GM21528 (cell line): Measurements from ENCODE around the gene TEX54.
A peak's percentile ranks its signal among the peaks of the same experiment; 100 is the strongest.
"Not testable (repeated sequence)": the region's sequence is repeated elsewhere in the genome, so short reads cannot be mapped to it uniquely, and the experiment has no call there.

Experiments
- ATAC-seq: cut with Tn5 transposase; IDR thresholded peaks from one replicate; pipeline ENCODE4 v1.9.1; 2021; ENCODE audit warnings: mild to moderate bottlenecking, moderate library complexity; ENCODE audit not compliant: unreplicated experiment, low FRiP score

TEX54 gene

GRCh38 chr11:62835336-62835735 is 2.7 kb upstream of the TEX54 start:
- no peak for ATAC-seq

DNA sequence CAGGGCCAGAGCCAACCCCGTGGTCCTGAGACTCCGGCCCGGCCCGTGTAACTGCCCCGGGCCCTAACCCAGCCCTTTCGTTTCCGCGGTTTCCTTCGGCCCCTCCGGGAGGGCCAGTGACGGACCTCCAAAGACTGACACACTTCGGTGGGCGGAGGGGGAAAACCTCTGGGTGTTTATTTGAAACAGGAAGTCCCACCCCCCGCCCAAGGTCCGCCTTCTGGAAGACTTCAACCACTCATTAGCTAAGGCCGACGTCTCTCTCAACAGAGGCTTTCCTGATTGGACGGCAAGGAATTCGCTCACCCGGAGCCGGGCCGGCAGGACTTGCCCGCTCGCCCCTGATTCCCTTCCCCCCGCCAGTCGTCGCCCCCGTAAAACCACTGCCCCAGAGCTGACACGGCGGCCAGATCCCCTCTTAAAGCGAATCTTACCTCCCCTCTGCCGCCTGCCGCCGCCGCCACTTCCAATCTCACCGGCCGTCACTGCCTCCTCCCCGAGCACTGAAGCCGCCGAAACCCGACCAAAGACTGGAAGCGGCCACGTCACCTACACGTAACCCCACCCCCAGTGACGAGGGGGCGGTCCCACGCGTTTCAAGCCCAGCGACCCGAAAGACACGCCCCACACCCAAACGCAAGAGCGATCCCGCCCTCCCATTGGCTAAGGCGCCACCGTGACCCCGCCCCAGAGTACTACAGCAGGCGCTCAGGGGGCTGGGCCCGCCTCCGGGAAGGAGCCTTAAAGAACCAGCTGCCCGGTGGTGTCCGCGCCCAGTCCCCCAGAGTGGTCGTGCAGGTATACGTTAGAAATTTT is 913 bp downstream of the TEX54 start, which contains the start of gene STX5:
Gene STX5, minus strand, starts transcription at position 532 of the 816 bp plus-strand sequence. CDS start 808 bp downstream, outside the sequence.
- peak; percentile 78 for ATAC-seq

GRCh38 chr11:62830904-62831519 is 1.6 kb downstream of the TEX54 start:
- no peak for ATAC-seq

DNA sequence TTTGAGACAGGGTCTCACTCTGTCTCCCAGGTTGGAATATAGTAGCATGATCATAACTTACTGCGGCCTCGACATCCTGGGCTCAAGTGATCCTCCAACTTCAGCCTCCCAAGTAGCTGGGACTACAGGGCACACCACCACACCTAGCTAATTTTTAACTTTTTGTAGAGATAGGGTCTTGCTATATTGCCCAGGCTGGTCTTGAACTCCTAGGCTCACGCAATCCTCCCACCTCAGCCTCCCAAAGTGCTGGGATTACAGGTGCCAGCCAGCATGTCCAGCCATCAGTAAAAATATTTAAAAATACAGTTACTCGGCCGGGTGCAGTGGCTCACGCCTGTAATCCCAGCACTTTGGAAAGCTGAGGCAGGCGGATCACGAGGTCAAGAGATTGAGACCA is 4.5 kb downstream of the TEX54 start:
- not testable (repeated sequence) for ATAC-seq

GRCh38 chr11:62823677-62824076 is 9.0 kb downstream of the TEX54 start:
- ATAC-seq = no peak

DNA sequence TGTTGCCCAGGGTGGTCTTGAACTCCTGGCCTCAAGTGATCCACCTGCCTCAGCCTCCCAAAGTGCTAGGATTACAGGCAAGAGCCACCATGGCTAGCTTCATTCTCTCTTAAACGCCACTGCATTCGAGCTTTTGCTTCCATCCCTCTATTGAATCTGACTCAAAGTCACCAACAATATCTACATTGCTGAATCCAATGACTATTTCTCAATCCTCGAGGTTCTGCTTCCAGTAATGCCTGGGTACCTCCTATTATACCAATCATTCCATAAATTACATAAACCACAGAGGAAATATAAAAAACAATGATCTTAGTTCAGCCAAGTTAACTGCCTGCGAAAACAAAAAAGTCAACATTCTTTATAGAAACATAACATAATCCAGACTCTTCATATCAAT is 15.5 kb downstream of the TEX54 start:
- no peak for ATAC-seq

DNA sequence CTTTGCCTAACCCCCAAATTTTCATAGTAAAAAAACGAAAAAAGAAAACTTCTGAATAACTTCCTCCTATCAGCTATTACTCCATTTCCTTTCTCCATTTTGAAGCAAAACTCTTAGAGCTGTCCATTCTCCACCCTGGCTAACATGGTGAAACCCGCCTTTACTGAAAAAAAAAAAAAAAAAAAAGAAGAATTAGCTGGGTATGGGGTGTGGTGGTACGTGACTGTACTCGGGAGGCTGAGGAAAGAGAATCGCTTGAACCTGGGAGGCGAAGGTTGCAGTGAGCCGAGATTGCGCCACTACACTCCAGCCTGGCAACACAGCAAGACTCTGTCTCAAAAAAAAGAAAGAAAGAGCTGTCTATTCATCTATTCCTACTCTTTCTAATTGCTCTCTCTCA is 16.1 kb downstream of the TEX54 start:
- ATAC-seq = no peak

DNA sequence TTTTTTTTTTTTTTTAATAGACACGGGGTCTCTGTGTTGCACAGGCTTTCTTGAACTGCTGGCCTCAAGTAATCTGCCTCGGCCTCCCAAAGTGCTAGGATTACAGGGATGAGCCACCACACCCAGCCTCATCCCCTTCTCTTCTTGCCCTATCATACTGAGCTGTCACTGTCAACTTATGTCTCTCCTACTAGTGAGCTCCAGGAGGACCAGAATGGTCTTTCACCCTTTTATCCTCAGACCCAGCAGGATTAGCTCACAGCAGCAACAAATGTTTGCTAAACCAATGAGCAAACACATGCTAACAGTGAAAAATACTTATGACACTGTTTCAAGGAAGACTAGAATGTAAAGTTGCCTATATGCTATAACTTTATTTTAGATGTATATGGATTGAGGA is 21.0 kb downstream of the TEX54 start:
- ATAC-seq = no peak

- ATAC-seq = no peak
These were observed 21.9 kb downstream of the TEX54 start for GRCh38 chr11:62810748-62811147.

DNA sequence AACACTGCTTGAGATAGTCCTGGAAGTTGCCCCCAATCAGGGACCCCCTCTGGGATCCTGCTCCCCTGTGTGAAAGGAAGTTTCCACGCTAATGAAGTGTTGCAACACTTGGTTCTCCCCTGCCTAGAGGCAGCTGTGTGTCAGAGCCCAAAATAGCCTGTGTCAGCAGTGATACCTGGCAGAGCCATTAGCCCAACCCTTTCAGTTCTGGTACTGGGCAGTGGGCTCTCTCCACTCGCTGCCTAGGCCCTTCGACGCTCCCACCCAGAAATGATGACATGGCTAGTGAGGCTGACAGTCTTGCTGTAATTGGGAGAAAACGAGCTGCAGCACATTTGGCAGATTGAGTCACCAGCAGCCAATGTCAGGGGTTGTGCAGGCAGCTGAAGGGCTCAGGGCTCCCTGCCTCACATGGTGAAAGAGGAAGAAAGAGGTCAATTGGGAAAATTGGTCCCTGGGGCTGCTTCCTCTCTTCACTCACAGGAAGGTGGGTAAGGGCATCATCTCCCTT is 26.0 kb downstream of the TEX54 start:
- no peak for ATAC-seq

DNA sequence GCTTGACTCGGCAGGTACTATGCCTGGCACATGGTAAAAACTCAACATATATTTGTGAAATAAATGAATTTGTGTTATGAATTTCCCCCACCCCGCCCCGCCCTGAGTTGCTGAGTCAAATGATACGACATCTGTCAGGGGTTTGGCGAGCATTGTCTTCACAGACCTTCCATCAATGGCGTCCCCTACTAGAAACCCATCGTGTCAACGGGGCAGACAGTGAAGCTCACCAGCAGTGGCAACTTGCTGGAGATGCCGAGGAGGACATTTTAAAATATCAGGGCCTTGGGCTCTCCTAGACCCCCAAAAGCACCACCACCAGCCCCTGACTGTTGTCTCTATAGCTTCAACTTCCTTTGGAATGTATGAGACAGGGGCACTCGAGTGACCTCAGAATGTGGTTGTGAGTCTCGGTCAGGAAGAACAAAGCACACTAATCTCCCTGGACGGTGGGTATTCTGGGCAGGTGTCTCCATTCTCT is 26.6 kb downstream of the TEX54 start:
- no peak for ATAC-seq

DNA sequence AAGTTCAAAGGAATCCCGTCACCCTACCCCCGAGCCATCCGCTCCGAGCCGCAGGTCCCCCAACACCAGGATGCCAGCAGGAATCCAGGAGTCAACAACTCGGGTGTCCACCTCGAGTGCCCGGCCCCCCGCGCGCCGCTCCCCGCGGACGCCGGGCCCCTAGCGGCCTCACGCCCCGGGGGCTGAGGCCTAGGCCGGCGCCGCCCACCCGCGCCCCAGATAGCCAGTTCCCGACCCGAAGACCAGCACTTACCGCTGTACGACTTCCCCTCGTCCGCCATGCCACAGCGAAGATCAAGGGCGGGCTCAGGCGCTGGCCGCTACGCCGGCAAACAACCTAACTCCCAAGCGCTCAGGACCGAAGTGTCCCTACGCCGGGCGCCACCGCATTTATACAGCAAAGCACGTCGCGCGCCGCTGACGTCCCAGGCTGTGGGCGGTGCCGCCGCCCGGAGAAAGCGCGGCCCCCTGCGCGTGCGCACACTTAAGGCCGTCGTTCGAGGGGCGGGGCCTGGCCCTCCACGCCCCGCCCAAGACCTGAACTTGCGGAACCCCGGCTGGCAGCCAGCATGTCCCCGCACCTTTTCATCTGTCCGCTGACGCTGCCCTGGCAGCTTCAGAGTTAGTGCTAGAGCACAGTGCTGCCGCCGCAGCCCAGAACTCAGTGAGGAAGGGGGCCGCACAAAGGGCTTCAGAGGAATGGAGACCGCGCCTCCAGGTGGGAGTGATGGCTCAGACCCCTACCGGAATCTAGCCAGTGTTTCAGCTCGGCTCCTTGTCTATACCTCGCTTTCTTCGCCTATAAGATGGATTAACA is 27.4 kb downstream of the TEX54 start, which contains the start of gene NXF1:
Gene NXF1, minus strand, starts transcription at position 365 of the 817 bp plus-strand sequence. Its CDS starts 84 bp downstream, at position 281.
- ATAC-seq = peak; percentile 73

GRCh38 chr11:62804310-62805075 is 28.1 kb downstream of the TEX54 start:
- ATAC-seq = peak; percentile 29

DNA sequence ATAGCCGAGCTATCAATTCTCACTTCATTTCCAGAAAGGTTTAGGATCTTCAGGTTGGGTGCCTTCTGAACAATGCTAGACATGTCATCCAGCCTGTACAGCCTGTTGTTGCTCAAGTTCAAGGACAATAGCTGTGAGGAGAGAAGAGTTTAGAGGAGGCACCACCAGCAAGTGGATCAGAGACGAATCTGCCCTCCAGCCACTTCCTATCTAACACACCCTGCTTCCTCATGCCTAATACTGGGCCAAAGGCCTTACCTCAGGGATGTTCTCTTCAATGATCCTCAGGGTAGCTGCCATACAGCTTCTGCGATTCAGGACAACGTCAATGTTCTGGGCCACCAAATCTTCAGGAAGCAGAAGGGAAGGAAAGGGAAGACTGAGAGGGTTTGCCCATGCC is 31.6 kb downstream of the TEX54 start:
- no peak for ATAC-seq

DNA sequence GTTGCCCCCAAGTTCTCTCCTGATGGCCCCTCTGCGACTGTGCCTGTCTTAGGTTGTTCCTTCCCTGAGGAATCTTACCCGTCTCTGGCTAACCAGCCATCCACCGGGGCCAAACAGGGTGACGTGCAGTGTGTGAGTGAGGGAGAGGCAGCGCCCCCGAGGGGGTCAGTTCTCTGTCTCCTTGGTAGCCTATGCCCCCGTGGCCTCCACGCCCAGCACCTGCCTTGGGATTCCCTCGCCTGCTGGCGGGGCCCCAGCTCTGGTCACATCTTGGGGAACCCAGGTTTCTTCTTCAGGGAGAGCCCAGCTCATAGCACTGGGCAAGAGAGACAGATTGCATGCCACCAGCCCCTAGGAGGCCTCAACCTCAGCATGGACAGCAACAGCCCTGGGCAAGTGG is 33.2 kb downstream of the TEX54 start:
- no peak for ATAC-seq

GRCh38 chr11:62796281-62796680 is 36.4 kb downstream of the TEX54 start:
- ATAC-seq = no peak

GRCh38 chr11:62794201-62794775 is 38.4 kb downstream of the TEX54 start:
- ATAC-seq = no peak

DNA sequence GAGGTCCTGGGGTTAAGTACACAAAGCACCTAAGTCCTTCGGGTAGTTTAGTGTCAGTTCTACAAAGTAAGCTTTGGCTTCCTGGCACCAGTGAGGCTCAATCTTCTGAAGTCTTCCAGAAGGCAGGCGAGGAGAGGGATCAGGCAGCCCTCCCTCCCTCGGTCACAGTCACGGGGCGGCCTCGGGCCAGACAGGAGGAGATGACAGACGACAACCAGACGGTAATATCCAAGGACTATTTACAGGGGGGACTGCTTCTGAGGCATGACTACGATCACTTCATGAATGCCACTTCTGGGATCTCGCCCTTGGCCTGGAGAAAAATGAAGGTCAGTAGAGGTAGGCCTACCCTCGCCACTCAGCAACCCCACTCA is 40.5 kb downstream of the TEX54 start:
- peak; percentile 3 for ATAC-seq

DNA sequence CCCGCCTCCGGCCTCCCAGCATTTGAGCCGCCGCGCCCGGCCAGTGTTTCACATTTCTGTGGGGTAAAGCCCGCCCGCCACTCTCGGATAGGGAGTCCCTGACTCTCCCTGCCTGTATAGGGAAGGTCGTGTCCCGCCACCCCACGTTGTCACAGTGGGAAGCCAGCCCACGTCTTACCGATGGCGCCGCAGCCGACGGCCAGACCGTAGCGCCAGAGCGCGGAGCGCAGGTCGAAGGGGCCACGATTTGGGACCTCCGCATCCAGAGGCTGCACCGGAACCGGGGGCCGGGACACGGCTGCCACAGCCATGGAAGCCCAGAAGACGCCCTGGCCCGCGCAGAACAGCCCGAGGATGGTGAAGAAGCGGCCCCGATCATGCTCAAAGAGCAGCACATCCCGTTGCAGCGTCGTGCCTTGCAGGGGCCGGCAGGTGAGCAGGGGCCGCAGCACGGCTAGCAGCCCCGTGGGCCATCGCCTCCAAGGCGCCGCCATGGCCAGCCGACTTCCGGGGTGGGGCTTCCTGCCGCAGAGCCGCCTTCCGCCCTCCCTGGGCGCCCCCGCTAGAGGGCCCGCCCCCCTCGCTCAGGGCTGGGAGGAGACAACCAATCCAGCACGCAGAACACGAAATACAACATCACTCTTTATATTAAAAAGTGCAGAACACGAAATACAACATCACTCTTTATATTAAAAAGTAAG is 41.0 kb downstream of the TEX54 start, which contains the start of gene TMEM223:
Gene TMEM223, minus strand, starts transcription at position 506 of the 701 bp plus-strand sequence. Its CDS starts 12 bp downstream, at position 494.
- peak; percentile 50 for ATAC-seq
